GM13976 (cell line): Measurements from ENCODE around the gene MAP3K21.

Source experiments
- DNase-seq: peaks from one replicate; pipeline ENCODE4 v3.0.0; 2012; ENCODE audit warnings: low spot score
- CTCF ChIP-seq: IDR thresholded peaks from 2 replicates; pipeline ENCODE4 v1.5.1; 2012; ENCODE audit warnings: borderline replicate concordance, mild to moderate bottlenecking; ENCODE audit not compliant: insufficient read depth; ENCODE audit errors: extremely low read depth, missing control alignments, control extremely low read depth
- in situ Hi-C: fragments of 300-500 bp; cut with MboI; formaldehyde crosslinking; loops from one replicate; pipeline ENCODE4 v1.12.0; 2022; ENCODE audit warnings: low sequenced_read_pairs, mixed read lengths, inconsistent platforms; ENCODE audit not compliant: unreplicated experiment

MAP3K21 gene

GRCh38 chr1:233389893-233390292 lies 62.4 kb downstream of the MAP3K21 start:
- no peak for DNase-seq
- no peak for TF ChIP-seq CTCF
- in situ Hi-C loops = loop anchor here (10.0 kb wide), 1 partner anchor 675 kb away; no protein-coding TSS in a partner anchor

GRCh38 chr1:233390842-233391737 lies 63.6 kb downstream of the MAP3K21 start:
- no peak for TF ChIP-seq CTCF
- no peak for DNase-seq
- in situ Hi-C loops = loop anchor here (10.0 kb wide), 1 partner anchor 674 kb away; no protein-coding TSS in a partner anchor

GRCh38 chr1:233393084-233393840 lies 65.7 kb downstream of the MAP3K21 start:
- TF ChIP-seq CTCF = no peak
- in situ Hi-C loops = loop anchor here (10.0 kb wide), 1 partner anchor 672 kb away; no protein-coding TSS in a partner anchor
- DNase-seq = no peak

- no peak for TF ChIP-seq CTCF
- in situ Hi-C loops = loop anchor here (10.0 kb wide), 1 partner anchor 671 kb away; no protein-coding TSS in a partner anchor
- DNase-seq = no peak
Observed at GRCh38 chr1:233393926-233394680, 66.6 kb downstream of the MAP3K21 start.

- peak; percentile 53 for TF ChIP-seq CTCF
- in situ Hi-C loops = loop anchor here (10.0 kb wide), 1 partner anchor 670 kb away; no protein-coding TSS in a partner anchor
- peak; percentile 47 for DNase-seq
Observed at GRCh38 chr1:233394860-233395717, 67.6 kb downstream of the MAP3K21 start.
